ENCODE measurements around the gene AKAP13. TPM values are rescaled to one million over a fixed set of nuclear protein-coding genes. Genes with fewer than 3 reads are reported as not detected.

The AKAP13 gene
- total and polyA plus RNA-seq, 9 donors = 45.3 to 190 (median 98.6) TPM

- WGBS, 3 donors = 90 to 94% (median 91%) methylated on average over 6 of the region's 6 CpGs
- no peak for TF ChIP-seq POLR2A (IDR thresholded peaks at IDR 0.05)
- no peak for TF ChIP-seq EP300 (IDR thresholded peaks at IDR 0.05)
- no peak for TF ChIP-seq CTCF (IDR thresholded peaks at IDR 0.05)
- H3K27me3 ChIP-seq = no peaks in the 10 kb centered on the region
- intact Hi-C loops (cut with DNase I) = no loop called here
- DNase-seq = no peak
- no peak overlapping the region for H3K4me3 ChIP-seq
- no peaks in the 10 kb centered on the region for H3K9me3 ChIP-seq
- H3K36me3 ChIP-seq = no peaks in the 10 kb centered on the region
- no peaks in the 10 kb centered on the region for H3K4me1 ChIP-seq (ENCODE audit: insufficient read depth)
- no peak overlapping the region for H3K27ac ChIP-seq
These were observed 17.8 kb upstream of the AKAP13 start for GRCh38 chr15:85362436-85363081.

- 88 to 92% (median 92%) methylated on average over 2 of the region's 2 CpGs for WGBS, 3 donors
These were observed 14.4 kb upstream of the AKAP13 start for GRCh38 chr15:85365980-85366379.

GRCh38 chr15:85367741-85368140 lies 12.7 kb upstream of the AKAP13 start:
- TF ChIP-seq POLR2A (IDR thresholded peaks at IDR 0.05) (no peak), CTCF (IDR thresholded peaks at IDR 0.05) (no peak), EP300 (IDR thresholded peaks at IDR 0.05) (no peak)
- Histone ChIP-seq H3K36me3 (no peaks in the 10 kb centered on the region), H3K27ac (no peak overlapping the region), H3K9me3 (no peaks in the 10 kb centered on the region), H3K27me3 (no peaks in the 10 kb centered on the region), H3K4me1 (ENCODE audit: insufficient read depth) (no peaks in the 10 kb centered on the region), H3K4me3 (no peak overlapping the region)
- intact Hi-C loops (cut with DNase I) = no loop called here
- 94 to 97% (median 96%) methylated on average over 4 of the region's 4 CpGs for WGBS, 3 donors
- no peak for DNase-seq

More at GRCh38 chr15:85365980-85366379, 14.4 kb upstream of the AKAP13 start:
- Histone ChIP-seq H3K4me3 (no peak overlapping the region), H3K4me1 (ENCODE audit: insufficient read depth) (no peaks in the 10 kb centered on the region), H3K27ac (no peak overlapping the region), H3K27me3 (no peaks in the 10 kb centered on the region), H3K36me3 (no peaks in the 10 kb centered on the region), H3K9me3 (no peaks in the 10 kb centered on the region)
- DNase-seq = no peak
- TF ChIP-seq CTCF (IDR thresholded peaks at IDR 0.05) = no peak
- no peak for TF ChIP-seq POLR2A (IDR thresholded peaks at IDR 0.05)
- TF ChIP-seq EP300 (IDR thresholded peaks at IDR 0.05) = no peak
- intact Hi-C loops (cut with DNase I) = no loop called here

GRCh38 chr15:85374831-85375230 lies 5.6 kb upstream of the AKAP13 start:
- Histone ChIP-seq H3K4me1 (ENCODE audit: insufficient read depth) (no peaks in the 10 kb centered on the region), H3K27me3 (no peaks in the 10 kb centered on the region), H3K9me3 (no peaks in the 10 kb centered on the region), H3K27ac (no peak overlapping the region), H3K4me3 (no peak overlapping the region), H3K36me3 (no peaks in the 10 kb centered on the region)
- TF ChIP-seq POLR2A (IDR thresholded peaks at IDR 0.05) = no peak
- TF ChIP-seq EP300 (IDR thresholded peaks at IDR 0.05) = no peak
- TF ChIP-seq CTCF (IDR thresholded peaks at IDR 0.05) = no peak
- DNase-seq = no peak
- intact Hi-C loops (cut with DNase I) = loop anchor here in 1 of 4 donors (5.0 kb wide), 1 partner anchor 38 kb away; no protein-coding TSS in a partner anchor
- WGBS, 3 donors = 78 to 83% (median 82%) methylated on average over 4 of the region's 4 CpGs

All from ovary (tissue), 9 donors.